ENCODE measurements around the gene LRMDA. TPM values are rescaled to one million over a fixed set of nuclear protein-coding genes. Genes with fewer than 3 reads are reported as not detected.

Gene LRMDA
- total RNA-seq, 2 experiments from 2014 or later, result not detected

GRCh38 chr10:75924309-75924902 is 493.0 kb downstream of the LRMDA start:
- Mint-ChIP-seq H3K4me3 (no peak overlapping the region), H3K9me3 (no peaks in the 10 kb centered on the region), H3K36me3 (no peaks in the 10 kb centered on the region), H3K4me1 (no peaks in the 10 kb centered on the region), H3K27me3 (peaks cover 9% of the 10 kb centered on the region), H3K27ac (no peak overlapping the region)
- no peak for DNase-seq
- ATAC-seq (ENCODE audit: low read depth), result no peak
- POLR2A ChIA-PET, result no interaction called here

GRCh38 chr10:75925999-75926398 is 494.6 kb downstream of the LRMDA start:
- POLR2A ChIA-PET, result no interaction called here
- H3K9me3 Mint-ChIP-seq, result no peaks in the 10 kb centered on the region

GRCh38 chr10:75926763-75927162 is 495.3 kb downstream of the LRMDA start:
- POLR2A ChIA-PET, result no interaction called here
- no peak for ATAC-seq (ENCODE audit: low read depth)
- Mint-ChIP-seq H3K4me3 (no peak overlapping the region), H3K4me1 (no peaks in the 10 kb centered on the region), H3K36me3 (no peaks in the 10 kb centered on the region), H3K27ac (no peak overlapping the region), H3K9me3 (no peaks in the 10 kb centered on the region), H3K27me3 (peaks cover 9% of the 10 kb centered on the region)
- no peak for DNase-seq

More at GRCh38 chr10:75925999-75926398, 494.6 kb downstream of the LRMDA start:
- DNase-seq, result no peak
- H3K4me3 Mint-ChIP-seq, result no peak overlapping the region
- H3K36me3 Mint-ChIP-seq, result no peaks in the 10 kb centered on the region
- ATAC-seq (ENCODE audit: low read depth), result no peak
- H3K4me1 Mint-ChIP-seq, result no peaks in the 10 kb centered on the region
- peaks cover 9% of the 10 kb centered on the region for H3K27me3 Mint-ChIP-seq
- H3K27ac Mint-ChIP-seq, result no peak overlapping the region

GRCh38 chr10:75928231-75928630 is 496.8 kb downstream of the LRMDA start:
- DNase-seq, result no peak
- Mint-ChIP-seq H3K4me3 (no peak overlapping the region), H3K4me1 (no peaks in the 10 kb centered on the region), H3K27ac (no peak overlapping the region), H3K27me3 (peaks cover 9% of the 10 kb centered on the region), H3K9me3 (no peaks in the 10 kb centered on the region), H3K36me3 (no peaks in the 10 kb centered on the region)
- POLR2A ChIA-PET, result no interaction called here
- no peak for ATAC-seq (ENCODE audit: low read depth)

- POLR2A ChIA-PET, result no interaction called here
- no peaks in the 10 kb centered on the region for H3K4me1 Mint-ChIP-seq
- no peak overlapping the region for H3K4me3 Mint-ChIP-seq
- H3K27ac Mint-ChIP-seq, result no peak overlapping the region
- H3K9me3 Mint-ChIP-seq, result no peaks in the 10 kb centered on the region
- no peak for ATAC-seq (ENCODE audit: low read depth)
- peaks cover 4% of the 10 kb centered on the region for H3K27me3 Mint-ChIP-seq
- no peak for DNase-seq
- H3K36me3 Mint-ChIP-seq, result no peaks in the 10 kb centered on the region
Observed at GRCh38 chr10:75929630-75930161, 498.3 kb downstream of the LRMDA start.

GRCh38 chr10:75932921-75933320 is 501.5 kb downstream of the LRMDA start:
- DNase-seq (no peak), ATAC-seq (ENCODE audit: low read depth) (no peak)
- H3K27me3 Mint-ChIP-seq, result no peaks in the 10 kb centered on the region
- no peaks in the 10 kb centered on the region for H3K9me3 Mint-ChIP-seq
- no peaks in the 10 kb centered on the region for H3K36me3 Mint-ChIP-seq
- H3K27ac Mint-ChIP-seq, result no peak overlapping the region
- POLR2A ChIA-PET, result no interaction called here
- no peaks in the 10 kb centered on the region for H3K4me1 Mint-ChIP-seq
- no peak overlapping the region for H3K4me3 Mint-ChIP-seq

- Mint-ChIP-seq H3K9me3 (no peaks in the 10 kb centered on the region), H3K36me3 (no peaks in the 10 kb centered on the region), H3K27me3 (no peaks in the 10 kb centered on the region), H3K4me3 (no peak overlapping the region), H3K27ac (no peak overlapping the region), H3K4me1 (no peaks in the 10 kb centered on the region)
- ATAC-seq (ENCODE audit: low read depth), result no peak
- POLR2A ChIA-PET, result no interaction called here
- DNase-seq, result no peak
Observed at GRCh38 chr10:75935240-75935639, 503.8 kb downstream of the LRMDA start.

GRCh38 chr10:75935650-75936400 is 504.4 kb downstream of the LRMDA start:
- no peaks in the 10 kb centered on the region for H3K4me1 Mint-ChIP-seq
- POLR2A ChIA-PET, result no interaction called here
- DNase-seq (no peak), ATAC-seq (ENCODE audit: low read depth) (no peak)
- no peaks in the 10 kb centered on the region for H3K9me3 Mint-ChIP-seq
- H3K27ac Mint-ChIP-seq, result no peak overlapping the region
- no peaks in the 10 kb centered on the region for H3K27me3 Mint-ChIP-seq
- H3K36me3 Mint-ChIP-seq, result no peaks in the 10 kb centered on the region
- H3K4me3 Mint-ChIP-seq, result no peak overlapping the region

- Mint-ChIP-seq H3K9me3 (no peaks in the 10 kb centered on the region), H3K4me3 (no peak overlapping the region), H3K27ac (no peak overlapping the region), H3K4me1 (no peaks in the 10 kb centered on the region), H3K27me3 (no peaks in the 10 kb centered on the region), H3K36me3 (no peaks in the 10 kb centered on the region)
- DNase-seq (no peak), ATAC-seq (ENCODE audit: low read depth) (no peak)
- POLR2A ChIA-PET, result no interaction called here
Observed at GRCh38 chr10:75936841-75937240, 505.4 kb downstream of the LRMDA start.

GRCh38 chr10:75937823-75938222 is 506.4 kb downstream of the LRMDA start:
- no peak for ATAC-seq (ENCODE audit: low read depth)
- Mint-ChIP-seq H3K27me3 (no peaks in the 10 kb centered on the region), H3K36me3 (no peaks in the 10 kb centered on the region), H3K4me3 (no peak overlapping the region), H3K4me1 (no peaks in the 10 kb centered on the region), H3K9me3 (no peaks in the 10 kb centered on the region), H3K27ac (no peak overlapping the region)
- DNase-seq, result no peak
- POLR2A ChIA-PET, result no interaction called here

- H3K4me3 Mint-ChIP-seq, result no peak overlapping the region
- ATAC-seq (ENCODE audit: low read depth) (no peak), DNase-seq (no peak)
- no peak overlapping the region for H3K27ac Mint-ChIP-seq
- no peaks in the 10 kb centered on the region for H3K36me3 Mint-ChIP-seq
- POLR2A ChIA-PET, result no interaction called here
- H3K4me1 Mint-ChIP-seq, result no peaks in the 10 kb centered on the region
- H3K9me3 Mint-ChIP-seq, result no peaks in the 10 kb centered on the region
- no peaks in the 10 kb centered on the region for H3K27me3 Mint-ChIP-seq
Observed at GRCh38 chr10:75938380-75939122, 507.1 kb downstream of the LRMDA start.

GRCh38 chr10:75939541-75939940 is 508.1 kb downstream of the LRMDA start:
- Mint-ChIP-seq H3K4me1 (no peaks in the 10 kb centered on the region), H3K27ac (no peak overlapping the region), H3K36me3 (no peaks in the 10 kb centered on the region), H3K4me3 (no peak overlapping the region), H3K27me3 (no peaks in the 10 kb centered on the region), H3K9me3 (no peaks in the 10 kb centered on the region)
- no peak for DNase-seq
- POLR2A ChIA-PET, result no interaction called here
- no peak for ATAC-seq (ENCODE audit: low read depth)

- Mint-ChIP-seq H3K27me3 (no peaks in the 10 kb centered on the region), H3K4me1 (no peaks in the 10 kb centered on the region), H3K27ac (no peak overlapping the region), H3K4me3 (no peak overlapping the region), H3K36me3 (no peaks in the 10 kb centered on the region), H3K9me3 (no peaks in the 10 kb centered on the region)
- no peak for DNase-seq
- ATAC-seq (ENCODE audit: low read depth), result no peak
- POLR2A ChIA-PET, result no interaction called here
Observed at GRCh38 chr10:75940742-75941141, 509.3 kb downstream of the LRMDA start.
